GM18861 (cell line): ENCODE data around the gene CDH8.
"Not testable (repeated sequence)": the region's sequence is repeated elsewhere in the genome, so short reads cannot be mapped to it uniquely, and the experiment has no call there.

ENCODE experiments used
- ATAC-seq: cut with Tn5 transposase; IDR thresholded peaks from one replicate; pipeline ENCODE4 v1.9.1; 2021; ENCODE audit not compliant: unreplicated experiment

CDH8 gene

GRCh38 chr16:61797296-61797795, 238.9 kb downstream of the CDH8 start:
- no peak for ATAC-seq

- ATAC-seq, result no peak
Measured at GRCh38 chr16:61792194-61792909, 243.9 kb downstream of the CDH8 start.

- ATAC-seq, result no peak
Measured at GRCh38 chr16:61791464-61791863, 244.8 kb downstream of the CDH8 start.

DNA sequence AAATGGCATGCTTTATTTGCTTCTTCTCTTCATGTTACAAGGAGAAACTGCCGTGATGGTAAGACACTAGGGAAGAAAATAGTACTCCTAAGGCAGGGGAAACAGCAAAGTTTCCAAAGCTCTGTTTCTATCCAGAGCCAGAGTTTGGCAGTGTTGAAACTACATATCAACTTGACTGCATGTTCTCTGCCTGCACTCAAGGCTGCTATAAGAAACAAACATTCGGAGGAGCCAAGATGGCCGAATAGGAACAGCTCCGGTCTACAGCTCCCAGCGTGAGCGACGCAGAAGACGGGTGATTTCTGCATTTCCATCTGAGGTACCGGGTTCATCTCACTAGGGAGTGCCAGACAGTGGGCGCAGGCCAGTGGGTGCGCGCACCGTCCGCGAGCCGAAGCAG, 254.4 kb downstream of the CDH8 start:
- not testable (repeated sequence) for ATAC-seq

DNA sequence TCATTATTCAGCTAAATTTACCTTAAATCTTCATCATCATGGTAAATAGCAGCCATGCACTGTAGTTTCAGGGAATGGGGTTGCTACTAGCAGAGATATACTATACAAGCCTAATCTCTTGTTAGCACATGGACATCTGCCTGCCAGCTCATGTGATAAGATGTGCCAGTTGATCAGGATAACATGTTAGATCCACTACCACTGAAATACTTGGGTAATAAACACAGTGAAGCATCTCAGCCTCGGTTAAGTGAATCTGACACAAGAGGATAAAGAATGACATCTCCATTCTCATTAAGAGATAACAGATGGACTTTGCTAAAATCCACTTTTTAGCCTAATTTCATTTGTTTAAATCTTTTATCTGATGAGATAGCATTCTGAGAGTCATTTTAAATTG, 256.1 kb downstream of the CDH8 start:
- no peak for ATAC-seq

DNA sequence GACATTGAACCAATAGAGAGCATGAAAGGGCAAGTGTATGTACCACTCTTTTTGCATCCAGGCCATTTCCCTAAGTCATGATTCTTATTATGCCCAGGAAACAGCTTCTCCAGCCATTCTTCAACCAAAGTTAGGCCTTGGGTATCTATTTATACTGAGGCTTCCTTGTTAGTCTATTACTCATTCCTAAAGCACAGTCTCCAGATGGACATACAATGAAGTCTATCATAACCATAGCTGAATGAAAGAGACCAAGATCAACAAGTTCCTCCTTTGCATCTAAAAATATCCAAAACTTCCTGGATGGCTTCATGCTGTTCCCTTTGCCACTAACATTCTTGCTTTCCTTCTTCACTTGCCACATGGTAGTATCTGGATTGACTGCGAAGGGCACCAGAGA, 265.9 kb downstream of the CDH8 start:
- ATAC-seq, result no peak

GRCh38 chr16:61763991-61764390, 272.2 kb downstream of the CDH8 start:
- no peak for ATAC-seq

GRCh38 chr16:61763013-61763412, 273.2 kb downstream of the CDH8 start:
- ATAC-seq, result no peak

DNA sequence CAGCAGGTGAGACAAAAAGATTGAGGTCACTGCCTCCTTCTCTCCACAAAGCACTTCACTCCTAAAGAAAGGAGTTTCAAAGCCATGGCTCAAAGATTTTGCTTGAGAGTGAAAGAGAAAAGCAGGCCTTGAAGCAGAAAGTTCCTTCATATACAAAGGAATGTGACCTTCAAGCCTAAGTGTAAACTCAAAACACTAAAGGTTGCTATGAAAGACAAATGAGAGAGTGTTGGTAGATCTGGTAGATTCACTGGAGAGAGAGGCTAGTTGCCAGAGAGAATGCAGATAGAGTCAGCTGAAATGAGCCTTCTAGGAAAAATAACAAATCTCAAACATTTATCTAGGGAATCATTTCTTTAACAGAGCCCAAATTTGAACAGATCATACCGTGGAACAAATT, 305.2 kb downstream of the CDH8 start:
- ATAC-seq, result no peak

- ATAC-seq, result no peak
Measured at GRCh38 chr16:61726701-61727100, 309.5 kb downstream of the CDH8 start.

DNA sequence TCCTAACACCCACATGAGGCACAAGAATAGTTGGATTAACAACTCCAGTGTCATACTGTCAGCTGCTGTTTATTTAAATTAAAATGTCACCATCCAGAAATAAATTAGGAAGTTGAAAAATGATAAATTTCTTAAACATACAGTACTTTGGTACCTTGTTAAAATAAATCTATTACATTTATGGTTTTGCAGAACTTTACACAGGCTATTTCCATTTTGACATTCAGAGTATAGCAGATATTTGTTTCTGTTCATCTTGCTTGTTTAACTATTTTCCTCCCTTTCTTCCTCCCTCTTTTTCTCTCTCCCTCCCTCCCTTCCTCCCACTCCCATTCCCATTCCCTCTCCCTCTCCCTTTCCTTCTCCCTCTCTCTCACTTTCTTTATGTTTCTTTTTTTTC, 310.1 kb downstream of the CDH8 start:
- ATAC-seq, result no peak

GRCh38 chr16:61721544-61721943, 314.7 kb downstream of the CDH8 start:
- no peak for ATAC-seq

DNA sequence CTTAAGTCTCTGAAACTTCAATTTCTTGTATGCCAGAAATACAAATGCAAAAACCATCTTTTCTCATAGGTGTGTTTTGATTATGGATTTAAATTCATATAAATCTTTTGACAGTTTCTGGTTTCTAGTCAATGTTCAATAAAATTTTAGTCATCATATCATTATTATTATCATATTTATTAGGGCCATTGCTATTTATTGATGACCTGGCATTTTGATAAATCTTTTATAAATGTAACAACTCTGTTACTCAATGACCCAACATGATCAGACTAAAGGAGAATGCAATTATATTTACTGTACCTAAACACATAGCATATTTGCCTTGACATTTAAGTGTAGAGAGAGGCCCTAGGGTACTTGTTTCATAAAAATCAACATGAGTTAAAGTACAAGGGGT, 320.8 kb downstream of the CDH8 start:
- no peak for ATAC-seq

DNA sequence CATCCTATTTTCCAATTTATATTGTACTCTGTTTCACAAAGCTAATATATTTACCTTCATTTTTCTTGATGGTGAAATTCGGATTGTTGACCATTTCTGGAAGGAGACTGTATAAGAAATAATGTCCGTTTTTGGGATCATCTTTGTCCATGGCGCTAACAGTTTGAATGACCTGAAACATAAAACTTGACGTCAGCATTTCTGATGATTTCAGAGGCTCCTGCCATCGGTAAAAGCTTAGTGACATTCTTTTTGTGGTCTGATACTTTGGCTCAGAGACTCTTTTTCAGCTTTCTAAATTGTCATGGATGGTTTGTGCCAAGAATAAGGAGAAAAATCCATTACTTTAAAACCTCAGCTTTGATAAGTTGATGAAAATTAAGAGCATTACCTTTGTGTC, 322.5 kb downstream of the CDH8 start:
- no peak for ATAC-seq

GRCh38 chr16:61699640-61700039, 336.6 kb downstream of the CDH8 start:
- not testable (repeated sequence) for ATAC-seq

- ATAC-seq, result no peak
Measured at GRCh38 chr16:61684541-61684940, 351.7 kb downstream of the CDH8 start.

GRCh38 chr16:61681673-61682072, 354.6 kb downstream of the CDH8 start:
- no peak for ATAC-seq

- no peak for ATAC-seq
Measured at GRCh38 chr16:61681124-61681523, 355.1 kb downstream of the CDH8 start.

DNA sequence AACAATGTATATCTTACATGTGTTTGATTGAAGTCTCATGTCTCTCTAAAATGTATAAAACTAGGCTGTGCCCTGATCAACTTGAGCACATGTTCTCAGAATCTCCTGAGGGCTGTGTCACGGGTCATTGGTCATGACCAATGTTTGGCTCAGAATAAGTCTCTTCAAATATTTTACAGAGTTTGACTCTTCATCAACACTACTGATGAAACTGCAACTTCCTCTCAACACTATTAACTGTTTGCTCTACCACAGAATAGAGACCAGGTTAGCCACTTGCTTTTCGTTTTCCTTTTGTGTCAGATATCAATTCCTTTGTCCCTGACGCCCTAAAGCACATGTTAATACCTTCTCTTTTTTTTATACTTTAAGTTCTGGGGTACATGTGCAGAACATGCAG, 358.1 kb downstream of the CDH8 start:
- ATAC-seq, result no peak

GRCh38 chr16:61677776-61678175, 358.5 kb downstream of the CDH8 start:
- no peak for ATAC-seq

DNA sequence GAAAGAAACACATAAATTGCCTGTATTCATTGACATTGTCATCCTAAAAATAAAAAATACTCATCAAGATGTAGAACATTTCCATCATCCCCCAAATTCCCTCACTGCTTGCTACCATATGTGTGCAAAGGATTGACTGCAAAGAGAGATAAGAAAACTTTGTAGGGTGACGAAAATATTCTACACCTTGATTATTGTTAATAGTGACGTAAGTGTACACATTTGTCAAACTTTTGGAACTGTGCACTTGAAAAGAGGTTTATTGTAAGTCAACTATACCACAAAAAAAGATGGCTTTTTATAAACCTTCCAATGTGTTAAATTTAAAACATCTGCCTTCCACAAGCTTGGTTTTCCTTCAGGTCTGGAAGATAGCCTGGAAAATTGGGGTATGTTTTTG, 359.5 kb downstream of the CDH8 start:
- ATAC-seq, result no peak

DNA sequence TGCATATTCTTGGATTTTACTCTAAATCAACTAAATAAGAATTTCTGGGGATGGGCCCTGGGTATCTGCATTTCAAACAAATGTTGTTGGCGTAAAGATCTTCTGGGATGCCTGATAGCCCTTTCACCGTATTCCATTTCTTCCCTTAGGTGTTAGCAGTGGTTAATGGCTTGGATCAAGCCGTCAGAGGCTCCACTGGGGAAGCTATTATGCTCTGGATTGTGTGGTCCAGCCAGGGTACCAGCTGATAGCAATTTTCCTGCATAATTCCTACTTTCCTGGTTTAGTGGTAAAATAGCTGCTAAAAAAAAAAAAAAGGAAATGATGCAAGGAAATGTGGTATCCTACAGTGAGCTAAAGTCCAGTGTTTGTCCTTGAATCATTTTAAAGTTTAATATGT, 365.1 kb downstream of the CDH8 start:
- ATAC-seq, result no peak

GRCh38 chr16:61665512-61665911, 370.7 kb downstream of the CDH8 start:
- ATAC-seq, result no peak
